GM18861 (cell line): ENCODE data around the gene VRTN.
"Not testable (repeated sequence)": the region's sequence is repeated elsewhere in the genome, so short reads cannot be mapped to it uniquely, and the experiment has no call there.

Experiments used
- ATAC-seq: cut with Tn5 transposase; IDR thresholded peaks from one replicate; pipeline ENCODE4 v1.9.1; 2021; ENCODE audit not compliant: unreplicated experiment

Gene VRTN

GRCh38 chr14:74348241-74348734 lies at the start of gene VRTN:
Gene VRTN, plus strand, starts transcription at chr14:74348471. Its CDS starts 8,313 bp downstream, at chr14:74356784.
- ATAC-seq, result no peak

GRCh38 chr14:74299061-74299545 lies 49.2 kb upstream of the VRTN start:
- no peak for ATAC-seq

GRCh38 chr14:74301594-74302151 lies 46.6 kb upstream of the VRTN start:
- ATAC-seq, result no peak

GRCh38 chr14:74302152-74302628 lies 46.1 kb upstream of the VRTN start:
- no peak for ATAC-seq

- ATAC-seq, result peak; percentile 97
Measured at GRCh38 chr14:74302634-74303569, 45.4 kb upstream of the VRTN start, which contains the start of gene ABCD4. Gene ABCD4, minus strand, starts transcription at chr14:74302934. Its CDS starts 22 bp downstream, at chr14:74302912.

GRCh38 chr14:74308695-74309094 lies 39.6 kb upstream of the VRTN start:
- no peak for ATAC-seq

GRCh38 chr14:74309125-74310022 lies 38.9 kb upstream of the VRTN start:
- ATAC-seq, result no peak

- no peak for ATAC-seq
Measured at GRCh38 chr14:74312161-74312560, 36.1 kb upstream of the VRTN start.

- no peak for ATAC-seq
Measured at GRCh38 chr14:74313601-74314000, 34.7 kb upstream of the VRTN start.

- no peak for ATAC-seq
Measured at GRCh38 chr14:74314576-74314975, 33.7 kb upstream of the VRTN start.

GRCh38 chr14:74324931-74325361 lies 23.3 kb upstream of the VRTN start:
- ATAC-seq, result no peak

- no peak for ATAC-seq
Measured at GRCh38 chr14:74325446-74325845, 22.8 kb upstream of the VRTN start.

GRCh38 chr14:74326369-74327152 lies 21.7 kb upstream of the VRTN start:
- no peak for ATAC-seq

GRCh38 chr14:74329950-74330552 lies 18.2 kb upstream of the VRTN start:
- ATAC-seq, result not testable (repeated sequence)

GRCh38 chr14:74333909-74334308 lies 14.4 kb upstream of the VRTN start:
- ATAC-seq, result no peak

GRCh38 chr14:74346341-74346740 lies 1.9 kb upstream of the VRTN start:
- no peak for ATAC-seq

- no peak for ATAC-seq
Measured at GRCh38 chr14:74347097-74347794, 1.0 kb upstream of the VRTN start.

- ATAC-seq, result no peak
Measured at GRCh38 chr14:74347795-74348100, 523 bp upstream of the VRTN start.
